NCI-H187 treated with DMSO at 0.1 percent for 48 hours (cell line): ENCODE measurements around the gene FXYD3.

Experiments
- DNase-seq: peaks from one replicate; lab custom pipeline; 2025; lab: John Stamatoyannopoulos, UW

FXYD3 gene

GRCh38 chr19:35162471-35163326, 47.1 kb downstream of the FXYD3 start:
- no peak for DNase-seq

- no peak for DNase-seq
Measured at GRCh38 chr19:35164418-35164817, 48.8 kb downstream of the FXYD3 start.

- no peak for DNase-seq
Measured at GRCh38 chr19:35165200-35166058, 49.8 kb downstream of the FXYD3 start.

GRCh38 chr19:35166100-35167063, 50.8 kb downstream of the FXYD3 start:
- DNase-seq = no peak

- no peak for DNase-seq
Measured at GRCh38 chr19:35167251-35168119, 51.9 kb downstream of the FXYD3 start.

- no peak for DNase-seq
Measured at GRCh38 chr19:35168196-35168595, 52.6 kb downstream of the FXYD3 start.

- no peak for DNase-seq
Measured at GRCh38 chr19:35169221-35169995, 53.8 kb downstream of the FXYD3 start.

GRCh38 chr19:35170359-35171061, 54.9 kb downstream of the FXYD3 start:
- DNase-seq = no peak

- no peak for DNase-seq
Measured at GRCh38 chr19:35171730-35172129, 56.1 kb downstream of the FXYD3 start.
